ENCODE data around the gene MCFD2.
"Not testable (repeated sequence)": the region's sequence is repeated elsewhere in the genome, so short reads cannot be mapped to it uniquely, and the experiment has no call there.

Gene MCFD2

DNA sequence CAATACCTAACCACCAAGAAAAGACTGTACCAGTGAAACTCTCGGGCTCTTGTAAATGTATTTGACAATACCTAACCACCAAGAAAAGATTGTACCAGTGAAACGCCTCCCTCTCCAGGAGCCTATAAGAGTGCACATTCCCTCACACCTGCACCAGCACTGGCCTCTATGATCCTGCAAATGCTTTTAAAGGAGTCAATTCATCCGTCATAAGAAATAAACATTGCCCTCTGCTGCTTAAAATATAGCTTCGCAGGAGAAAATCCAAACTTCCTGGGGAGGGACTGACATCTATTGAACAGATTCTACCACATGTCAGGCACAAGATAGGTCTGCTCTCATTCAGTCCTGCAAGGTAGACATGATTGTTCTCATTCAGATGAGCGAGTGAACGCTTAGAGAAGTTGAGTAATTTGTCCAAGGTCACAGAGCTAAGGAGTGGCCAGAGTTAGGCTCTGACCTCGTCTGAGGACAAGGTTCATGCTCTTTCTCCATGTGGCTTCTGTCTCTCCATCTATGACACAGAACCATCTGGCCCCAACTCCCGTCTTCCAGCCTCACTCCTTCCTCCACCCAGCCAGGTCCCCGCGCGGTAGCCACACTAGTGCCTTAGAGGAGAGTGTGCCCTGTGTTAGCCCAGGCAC, 38.7 kb downstream of the MCFD2 start:
- Mint-ChIP-seq H3K27ac (no peak overlapping the region), H3K4me1 (ENCODE audit: low read depth) (no peaks in the 10 kb centered on the region), H3K36me3 (ENCODE audit: low read depth) (no peaks in the 10 kb centered on the region), H3K9me3 (no peaks in the 10 kb centered on the region), H3K4me3 (no peak overlapping the region), H3K27me3 (ENCODE audit: low read depth) (no peaks in the 10 kb centered on the region)

- not testable (repeated sequence) for H3K36me3 Mint-ChIP-seq (ENCODE audit: low read depth); H3K9me3 Mint-ChIP-seq; H3K27me3 Mint-ChIP-seq (ENCODE audit: low read depth); H3K4me1 Mint-ChIP-seq (ENCODE audit: low read depth); H3K27ac Mint-ChIP-seq; H3K4me3 Mint-ChIP-seq
These were observed 39.5 kb downstream of the MCFD2 start for GRCh38 chr2:46875962-46876689.

GRCh38 chr2:46875226-46875899, 40.2 kb downstream of the MCFD2 start:
- H3K4me1 Mint-ChIP-seq (ENCODE audit: low read depth): no peaks in the 10 kb centered on the region
- no peak overlapping the region for H3K4me3 Mint-ChIP-seq
- no peaks in the 10 kb centered on the region for H3K36me3 Mint-ChIP-seq (ENCODE audit: low read depth)
- H3K27ac Mint-ChIP-seq: no peak overlapping the region
- H3K9me3 Mint-ChIP-seq: no peaks in the 10 kb centered on the region
- H3K27me3 Mint-ChIP-seq (ENCODE audit: low read depth): no peaks in the 10 kb centered on the region

GRCh38 chr2:46874236-46874929, 41.2 kb downstream of the MCFD2 start:
- H3K27ac Mint-ChIP-seq: no peak overlapping the region
- no peaks in the 10 kb centered on the region for H3K36me3 Mint-ChIP-seq (ENCODE audit: low read depth)
- H3K4me1 Mint-ChIP-seq (ENCODE audit: low read depth): no peaks in the 10 kb centered on the region
- H3K27me3 Mint-ChIP-seq (ENCODE audit: low read depth): no peaks in the 10 kb centered on the region
- H3K4me3 Mint-ChIP-seq: no peak overlapping the region
- H3K9me3 Mint-ChIP-seq: no peaks in the 10 kb centered on the region

DNA sequence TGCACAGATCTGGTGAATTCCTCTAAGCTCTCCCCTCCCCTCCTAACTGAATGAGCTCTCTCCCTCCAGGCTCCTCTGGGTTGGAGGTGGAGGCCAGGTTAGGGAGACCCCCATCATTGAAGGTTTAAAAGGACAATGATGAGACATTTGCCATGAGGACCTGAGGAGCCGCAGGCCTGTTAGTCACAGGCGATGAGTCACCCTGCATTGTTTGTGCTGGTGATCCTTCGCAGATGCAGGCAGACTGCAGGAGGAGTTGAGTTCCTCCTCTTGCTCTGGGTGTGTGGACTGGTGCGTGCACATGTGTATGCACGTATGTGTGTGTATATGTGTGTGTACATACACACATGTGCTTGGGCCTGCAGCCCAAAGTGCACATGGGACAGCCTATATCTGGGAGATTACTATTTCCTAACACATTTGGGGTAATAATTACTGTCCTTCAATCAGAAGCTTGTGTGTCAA, 42.0 kb downstream of the MCFD2 start:
- H3K4me1 Mint-ChIP-seq (ENCODE audit: low read depth): no peaks in the 10 kb centered on the region
- H3K36me3 Mint-ChIP-seq (ENCODE audit: low read depth): no peaks in the 10 kb centered on the region
- H3K4me3 Mint-ChIP-seq: no peak overlapping the region
- no peaks in the 10 kb centered on the region for H3K9me3 Mint-ChIP-seq
- no peak overlapping the region for H3K27ac Mint-ChIP-seq
- H3K27me3 Mint-ChIP-seq (ENCODE audit: low read depth): no peaks in the 10 kb centered on the region

DNA sequence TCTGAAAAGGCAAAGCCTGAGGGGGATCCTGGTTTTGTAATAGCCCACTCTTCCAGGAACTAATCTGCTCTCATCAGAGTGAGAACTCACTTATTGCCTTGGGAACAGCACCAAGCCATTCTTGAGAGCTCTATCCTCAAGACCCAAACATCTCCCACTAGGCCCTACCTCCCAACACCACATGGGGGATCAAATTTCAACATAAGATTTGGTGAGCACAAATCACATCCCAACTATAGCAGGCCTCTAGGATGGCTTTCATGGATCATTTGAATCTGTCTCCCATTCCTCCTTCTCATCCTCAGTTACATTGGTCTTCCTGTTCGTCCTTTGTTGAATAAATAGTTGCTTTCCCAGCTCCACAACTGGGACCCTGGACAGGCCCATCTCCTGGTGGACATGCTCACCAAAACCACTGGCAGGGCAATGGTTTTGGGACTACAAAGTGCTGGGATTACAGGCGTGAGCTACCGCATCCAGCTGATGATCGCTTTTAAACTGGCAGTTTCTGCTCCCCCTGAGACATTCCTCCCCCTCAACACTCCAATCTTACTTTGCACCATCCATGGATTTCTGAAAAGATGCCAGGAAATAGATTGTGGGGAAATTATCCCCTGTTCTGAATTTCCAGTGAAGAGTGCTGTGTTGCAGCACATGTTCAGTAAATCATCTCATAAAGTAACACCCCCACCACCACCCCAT, 42.6 kb downstream of the MCFD2 start:
- no peaks in the 10 kb centered on the region for H3K9me3 Mint-ChIP-seq
- no peak overlapping the region for H3K4me3 Mint-ChIP-seq
- H3K27ac Mint-ChIP-seq: no peak overlapping the region
- H3K4me1 Mint-ChIP-seq (ENCODE audit: low read depth): no peaks in the 10 kb centered on the region
- no peaks in the 10 kb centered on the region for H3K27me3 Mint-ChIP-seq (ENCODE audit: low read depth)
- H3K36me3 Mint-ChIP-seq (ENCODE audit: low read depth): no peaks in the 10 kb centered on the region

DNA sequence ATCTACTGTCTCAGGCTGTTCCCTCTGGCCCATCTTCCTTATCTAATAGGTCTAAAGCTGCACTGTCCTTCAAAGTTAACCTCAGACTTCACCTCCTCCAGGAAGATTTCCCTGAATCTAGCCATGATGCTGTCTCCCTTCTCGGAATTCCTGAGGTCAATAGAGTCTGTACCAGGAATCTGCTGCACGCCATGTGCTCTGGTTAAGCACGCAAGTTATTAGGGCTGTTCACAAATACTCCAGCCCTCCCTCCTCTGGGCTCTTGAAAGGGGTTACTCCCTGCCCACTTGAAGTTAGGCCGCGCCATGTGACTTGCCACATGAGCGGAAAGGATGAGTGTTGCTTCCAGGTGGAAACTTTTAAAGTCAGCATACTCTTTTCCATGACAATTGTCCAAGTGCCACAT, 43.6 kb downstream of the MCFD2 start:
- Mint-ChIP-seq H3K4me3 (no peak overlapping the region), H3K27me3 (ENCODE audit: low read depth) (no peaks in the 10 kb centered on the region), H3K27ac (no peak overlapping the region), H3K4me1 (ENCODE audit: low read depth) (no peaks in the 10 kb centered on the region), H3K36me3 (ENCODE audit: low read depth) (no peaks in the 10 kb centered on the region), H3K9me3 (no peaks in the 10 kb centered on the region)

DNA sequence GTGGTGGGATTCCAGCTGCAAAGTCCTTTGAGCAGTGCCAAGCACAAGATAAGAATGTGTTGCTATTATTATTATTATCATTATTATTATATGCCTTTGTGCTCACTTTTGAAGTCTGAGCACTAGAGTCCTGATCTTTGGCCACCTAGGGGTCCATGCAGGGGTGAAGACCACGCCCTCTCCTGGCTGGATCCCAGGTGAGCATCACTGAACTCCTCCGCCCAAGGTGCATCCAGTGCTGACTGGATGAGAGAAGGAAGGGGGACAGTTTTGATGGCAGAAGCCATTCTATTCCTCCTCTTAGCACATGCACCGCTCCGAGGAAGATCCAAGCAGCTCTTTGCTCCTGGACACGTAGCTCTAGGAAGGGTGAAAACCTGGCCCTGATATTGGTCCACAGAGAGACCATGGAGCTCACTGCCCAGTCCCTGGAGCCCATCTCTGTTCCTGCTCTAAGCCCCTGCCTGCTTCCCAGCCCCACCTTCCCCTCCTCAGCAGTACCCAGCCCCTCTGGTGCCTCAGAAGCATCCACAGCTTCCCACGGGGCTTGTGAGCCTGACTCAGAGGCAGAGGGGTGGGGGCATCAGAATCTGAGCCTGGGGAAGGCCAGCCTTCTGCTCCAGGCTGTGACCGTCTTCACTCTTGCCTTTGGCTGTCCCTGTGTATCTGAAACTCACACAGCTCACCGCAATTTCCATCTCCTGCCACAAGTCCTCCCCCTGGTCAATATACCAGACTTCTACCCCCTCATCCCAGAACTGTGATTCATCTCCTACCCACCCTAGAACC, 45.4 kb downstream of the MCFD2 start:
- Mint-ChIP-seq H3K36me3 (ENCODE audit: low read depth) (no peaks in the 10 kb centered on the region), H3K27ac (no peak overlapping the region), H3K4me1 (ENCODE audit: low read depth) (no peaks in the 10 kb centered on the region), H3K4me3 (no peak overlapping the region), H3K9me3 (peaks cover 10% of the 10 kb centered on the region), H3K27me3 (ENCODE audit: low read depth) (no peaks in the 10 kb centered on the region)

DNA sequence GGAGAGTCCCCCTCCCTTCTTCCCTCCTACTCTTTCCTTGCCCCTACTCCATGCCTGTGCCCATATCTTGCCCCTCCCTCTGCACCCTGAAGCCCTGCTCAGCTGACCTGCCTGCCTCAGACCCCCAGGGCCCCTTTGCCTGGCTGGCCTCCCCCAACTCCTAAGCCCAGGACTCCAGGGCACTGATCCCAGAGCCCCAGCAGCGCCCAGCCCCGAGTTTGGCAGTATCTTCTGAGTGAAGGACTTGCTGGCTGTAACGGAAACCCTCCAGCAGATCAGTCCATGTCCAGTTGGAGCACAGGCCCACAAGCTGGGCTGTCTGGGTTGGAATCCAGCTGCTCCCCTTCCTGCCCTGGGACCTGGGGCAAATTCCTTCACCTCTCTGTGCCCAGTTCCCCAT, 46.0 kb downstream of the MCFD2 start:
- no peaks in the 10 kb centered on the region for H3K4me1 Mint-ChIP-seq (ENCODE audit: low read depth)

GRCh38 chr2:46866770-46867246, 48.8 kb downstream of the MCFD2 start:
- no peak overlapping the region for H3K27ac Mint-ChIP-seq
- H3K4me3 Mint-ChIP-seq: no peak overlapping the region
- H3K4me1 Mint-ChIP-seq (ENCODE audit: low read depth): no peaks in the 10 kb centered on the region
- peaks cover 6% of the 10 kb centered on the region for H3K27me3 Mint-ChIP-seq (ENCODE audit: low read depth)
- H3K36me3 Mint-ChIP-seq (ENCODE audit: low read depth): peaks cover 3% of the 10 kb centered on the region
- peaks cover 19% of the 10 kb centered on the region for H3K9me3 Mint-ChIP-seq

More for the DNA sequence above, 46.0 kb downstream of the MCFD2 start:
- Mint-ChIP-seq H3K36me3 (ENCODE audit: low read depth) (peaks cover 2% of the 10 kb centered on the region), H3K27me3 (ENCODE audit: low read depth) (peaks cover 5% of the 10 kb centered on the region), H3K9me3 (peaks cover 15% of the 10 kb centered on the region), H3K4me3 (no peak overlapping the region), H3K27ac (no peak overlapping the region)

DNA sequence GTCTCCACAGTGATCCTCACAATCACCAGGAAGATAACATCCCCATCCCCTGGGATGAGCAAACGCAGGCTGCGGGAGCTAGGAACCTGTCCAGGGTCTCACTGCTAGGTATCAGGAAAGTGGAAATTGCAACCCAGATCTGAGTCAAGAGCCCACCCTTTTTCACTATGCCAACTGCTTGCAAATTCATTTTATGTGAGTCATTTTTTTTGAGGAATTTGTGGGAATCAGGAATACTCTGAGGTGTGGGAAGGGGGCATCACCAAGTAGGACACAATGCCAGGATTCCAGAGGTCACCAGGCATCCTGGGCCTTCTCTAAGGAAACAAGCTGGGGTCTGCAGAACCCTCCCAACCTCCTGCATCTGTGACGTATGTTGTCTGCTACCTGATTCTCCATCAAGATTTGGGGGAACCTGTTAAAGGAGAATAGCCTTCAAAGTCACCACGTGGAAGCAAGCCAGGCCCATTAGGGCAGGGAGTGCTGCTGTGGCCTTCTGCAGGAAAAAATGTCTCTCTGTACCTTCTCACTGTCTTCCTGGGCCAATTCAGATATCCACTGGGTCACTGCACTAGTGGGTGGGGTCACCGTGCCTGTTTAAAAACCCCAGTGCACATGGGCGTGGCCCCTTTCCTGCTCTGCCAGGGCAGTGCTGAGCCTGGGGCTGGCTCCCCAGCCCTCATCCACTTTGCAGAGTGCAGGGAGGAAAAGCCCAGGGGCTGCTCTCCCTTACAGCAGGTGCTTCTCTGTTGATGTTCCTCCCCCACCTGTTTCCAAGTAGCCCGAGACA, 50.2 kb downstream of the MCFD2 start:
- H3K36me3 Mint-ChIP-seq (ENCODE audit: low read depth): peaks cover 3% of the 10 kb centered on the region
- H3K4me1 Mint-ChIP-seq (ENCODE audit: low read depth): no peaks in the 10 kb centered on the region
- no peak overlapping the region for H3K4me3 Mint-ChIP-seq
- H3K27ac Mint-ChIP-seq: no peak overlapping the region
- H3K27me3 Mint-ChIP-seq (ENCODE audit: low read depth): peaks cover 6% of the 10 kb centered on the region
- peaks cover 19% of the 10 kb centered on the region for H3K9me3 Mint-ChIP-seq

- H3K27ac Mint-ChIP-seq: no peak overlapping the region
- H3K9me3 Mint-ChIP-seq: peaks cover 19% of the 10 kb centered on the region
- H3K36me3 Mint-ChIP-seq (ENCODE audit: low read depth): peaks cover 3% of the 10 kb centered on the region
- no peaks in the 10 kb centered on the region for H3K4me1 Mint-ChIP-seq (ENCODE audit: low read depth)
- no peak overlapping the region for H3K4me3 Mint-ChIP-seq
- peaks cover 6% of the 10 kb centered on the region for H3K27me3 Mint-ChIP-seq (ENCODE audit: low read depth)
These were observed 51.7 kb downstream of the MCFD2 start for GRCh38 chr2:46863882-46864281.

DNA sequence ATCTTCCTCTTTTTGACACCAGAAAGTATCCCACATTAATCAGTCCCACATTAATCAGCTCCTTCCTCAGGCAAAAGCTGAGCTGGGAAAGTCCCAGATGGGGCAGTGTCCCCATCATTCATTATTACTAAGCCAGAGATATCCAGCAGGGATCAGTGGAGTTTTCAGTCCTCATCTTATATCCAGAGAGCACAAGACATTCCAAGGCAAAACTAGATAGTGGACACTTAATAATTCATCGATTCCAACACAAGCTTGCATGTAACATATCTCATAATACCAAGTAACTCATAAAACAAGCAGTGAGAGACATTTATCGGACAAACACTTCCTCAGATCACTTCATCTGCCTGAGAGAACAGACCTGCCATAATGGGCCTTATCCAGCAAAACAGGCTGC, 53.1 kb downstream of the MCFD2 start:
- Mint-ChIP-seq H3K36me3 (ENCODE audit: low read depth) (peaks cover 3% of the 10 kb centered on the region), H3K9me3 (peaks cover 19% of the 10 kb centered on the region), H3K27me3 (ENCODE audit: low read depth) (peaks cover 6% of the 10 kb centered on the region), H3K27ac (no peak overlapping the region), H3K4me1 (ENCODE audit: low read depth) (no peaks in the 10 kb centered on the region), H3K4me3 (no peak overlapping the region)
